ENCODE data around the gene COX7A1.

The COX7A1 gene

DNA sequence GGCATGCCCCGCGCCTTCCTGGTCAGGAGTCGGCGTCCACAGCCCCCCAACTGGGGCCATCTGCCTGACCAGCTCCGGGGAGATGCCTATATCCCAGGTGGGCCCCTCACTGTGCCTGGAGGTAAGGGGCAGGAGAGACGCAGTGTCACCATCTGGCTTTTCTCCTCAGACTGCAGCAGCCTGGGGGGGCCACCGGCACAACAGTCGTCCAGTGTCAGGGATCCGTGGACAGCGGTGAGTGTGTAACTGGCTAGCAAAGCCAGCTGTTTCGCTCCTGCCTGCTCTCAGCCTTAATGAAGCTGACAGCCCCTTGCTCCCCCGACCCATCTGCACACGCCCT lies 41.1 kb downstream of the COX7A1 start:
- no peak for DNase-seq

GRCh38 chr19:36110487-36111199 lies 41.6 kb downstream of the COX7A1 start, which contains the start of gene OVOL3:
Gene OVOL3 (plus strand): TSS chr19:36111143. CDS start chr19:36111203, 60 bp downstream.
- DNase-seq = no peak

- no peak for DNase-seq
Measured at GRCh38 chr19:36108684-36109083, 43.6 kb downstream of the COX7A1 start.

DNA sequence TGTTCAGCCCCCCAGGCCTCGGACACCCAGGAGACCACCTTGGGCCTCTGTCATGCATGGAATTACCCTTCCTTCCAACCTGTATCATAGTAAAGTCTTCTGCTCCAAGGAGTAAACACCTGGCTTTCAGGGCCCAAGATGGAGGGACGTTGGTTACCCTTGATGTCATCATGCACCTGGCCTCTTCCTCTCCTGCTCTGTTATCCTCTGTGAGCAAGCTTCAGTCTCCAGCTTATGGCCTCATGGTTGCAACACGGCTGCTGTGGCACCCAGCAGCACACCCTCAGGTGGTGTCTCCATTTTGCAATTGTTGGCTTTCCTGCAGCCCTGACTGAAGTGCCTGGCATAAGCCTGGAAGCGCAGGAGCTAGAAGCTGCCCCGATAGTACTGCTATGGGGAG lies 45.3 kb downstream of the COX7A1 start:
- DNase-seq = no peak

DNA sequence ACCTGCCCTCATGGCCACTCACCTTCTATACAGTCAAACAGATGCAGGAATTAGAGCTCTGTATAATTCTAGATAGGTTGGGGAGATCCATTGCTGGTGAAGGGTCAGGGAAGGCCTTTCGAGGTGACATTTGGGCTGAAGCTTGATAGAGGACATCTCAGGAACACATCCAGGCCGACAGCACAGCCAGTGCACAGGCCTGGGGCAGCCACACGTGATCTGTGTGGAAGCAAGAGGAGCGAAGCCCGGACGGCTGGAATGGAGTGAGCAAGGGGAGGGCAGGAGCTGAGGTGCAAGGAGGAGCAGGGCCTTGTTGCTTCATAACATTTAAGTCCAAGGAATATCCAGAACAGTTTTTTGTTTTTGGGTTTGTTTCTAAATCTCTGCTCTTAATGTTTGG lies 45.8 kb downstream of the COX7A1 start:
- no peak for DNase-seq

DNA sequence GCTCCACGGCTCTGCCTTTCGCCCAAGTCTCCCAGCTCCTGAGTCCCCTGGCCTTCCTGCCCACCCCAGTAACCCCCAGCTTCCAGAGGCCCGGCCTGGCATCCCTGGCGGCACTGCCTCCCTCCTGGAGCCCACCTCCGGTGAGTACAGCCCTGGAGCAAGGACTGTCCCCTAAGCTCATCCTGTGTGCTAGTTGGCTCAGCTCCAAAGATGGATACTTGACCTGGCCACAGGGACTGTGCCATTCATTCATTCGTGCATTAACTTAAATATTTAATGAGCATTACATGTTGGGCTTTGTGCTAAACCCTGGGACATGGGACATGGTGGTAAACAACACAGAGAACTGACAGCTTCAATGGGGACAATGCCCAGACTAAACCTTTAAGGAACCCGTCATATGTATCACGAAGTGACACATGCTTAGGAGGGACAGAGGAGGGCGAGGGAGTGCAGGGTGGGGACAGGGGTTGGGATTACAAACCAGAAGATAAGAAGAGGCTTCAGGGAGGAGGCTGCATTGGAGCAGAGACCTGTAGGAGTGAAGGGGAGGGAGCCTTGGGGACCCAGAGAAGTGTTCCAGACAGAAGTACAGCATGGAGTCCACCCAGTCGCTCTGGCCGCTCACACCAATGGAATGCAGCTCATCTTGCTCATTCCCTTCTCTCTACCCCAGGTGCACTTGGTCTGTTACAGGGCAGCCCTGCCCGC lies 48.2 kb downstream of the COX7A1 start:
- DNase-seq = no peak

- DNase-seq = no peak
Measured at GRCh38 chr19:36103040-36103626, 49.1 kb downstream of the COX7A1 start.

- no peak for DNase-seq
Measured at GRCh38 chr19:36101550-36102327, 50.5 kb downstream of the COX7A1 start.

Measured in activated T-cell treated with anti-CD3 and anti-CD28 coated beads, Interleukin-2, amount 50 U/mL, for 48 hours (primary cell).